HG02852 (cell line): Measurements from ENCODE around the gene RPL18A.
A peak's percentile ranks its signal among the peaks of the same experiment; 100 is the strongest.

Source experiments
- ATAC-seq: cut with Tn5 transposase; IDR thresholded peaks from one replicate; pipeline ENCODE4 v1.9.1; 2021; ENCODE audit warnings: mild to moderate bottlenecking, moderate library complexity; ENCODE audit not compliant: unreplicated experiment

RPL18A gene

DNA sequence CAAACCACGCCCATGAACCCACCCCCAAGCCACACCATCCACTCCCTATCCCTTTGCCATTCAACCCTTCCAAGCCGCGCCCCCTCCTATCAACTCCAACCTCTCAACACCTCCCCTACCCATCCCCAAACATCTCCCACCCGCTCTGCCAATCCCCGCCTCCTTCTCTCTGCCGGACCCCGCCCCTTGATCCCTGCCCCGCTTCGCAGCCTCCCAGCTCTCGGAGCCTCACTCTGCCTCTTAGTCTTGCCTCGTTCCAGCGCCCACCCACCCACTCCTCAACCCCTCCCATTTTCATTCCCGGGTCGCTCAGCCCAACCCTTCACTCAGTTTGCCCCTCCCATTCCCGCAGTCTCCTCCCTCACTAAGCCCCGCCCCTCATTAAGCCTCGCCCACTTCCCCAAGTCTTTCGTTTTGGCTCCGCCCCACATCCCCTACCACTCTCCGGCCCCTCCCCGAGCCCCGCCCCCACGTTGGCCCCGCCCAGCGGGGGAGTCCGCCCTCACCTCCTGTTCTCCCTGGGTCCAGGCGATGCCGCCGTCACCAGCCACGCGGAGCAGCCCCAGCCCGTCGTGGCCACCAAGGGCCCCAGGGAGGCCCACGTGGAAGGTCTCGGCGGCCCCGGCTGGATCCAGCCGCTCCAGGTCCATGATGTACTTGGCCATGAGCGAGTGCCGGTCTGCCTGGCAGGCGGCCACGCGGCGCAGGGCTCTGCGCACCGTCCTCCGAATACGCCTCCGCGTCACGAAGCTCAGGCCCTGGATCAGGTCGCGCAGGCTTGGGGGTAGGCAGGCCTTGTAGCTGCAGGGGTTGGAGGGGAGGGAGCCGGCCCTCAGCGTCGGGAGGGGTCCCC is 17.7 kb upstream of the RPL18A start:
- ATAC-seq = no peak

- no peak for ATAC-seq
Measured at GRCh38 chr19:17842663-17843291, 16.9 kb upstream of the RPL18A start.

- no peak for ATAC-seq
Measured at GRCh38 chr19:17843292-17843827, 16.4 kb upstream of the RPL18A start.

GRCh38 chr19:17843908-17844490 is 15.7 kb upstream of the RPL18A start:
- no peak for ATAC-seq

DNA sequence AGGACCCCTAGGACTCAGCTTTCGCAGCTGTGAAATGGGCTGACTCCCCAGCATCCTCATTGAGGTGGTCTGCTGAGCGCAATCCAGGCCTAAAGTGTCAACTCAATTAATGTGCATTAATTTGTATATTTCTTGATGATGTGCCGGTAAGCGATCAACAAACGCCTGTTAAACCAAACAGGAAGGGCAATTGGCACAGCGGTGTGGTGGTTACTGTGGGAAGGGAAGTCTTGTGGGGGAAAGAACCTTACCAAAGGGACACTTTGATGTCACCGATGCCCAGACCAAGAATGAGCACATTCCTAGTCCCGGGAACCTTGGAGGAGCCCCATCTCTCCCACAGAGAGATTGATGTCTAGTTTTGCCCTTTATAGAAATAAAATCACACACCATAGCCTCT is 13.6 kb upstream of the RPL18A start:
- ATAC-seq = no peak

DNA sequence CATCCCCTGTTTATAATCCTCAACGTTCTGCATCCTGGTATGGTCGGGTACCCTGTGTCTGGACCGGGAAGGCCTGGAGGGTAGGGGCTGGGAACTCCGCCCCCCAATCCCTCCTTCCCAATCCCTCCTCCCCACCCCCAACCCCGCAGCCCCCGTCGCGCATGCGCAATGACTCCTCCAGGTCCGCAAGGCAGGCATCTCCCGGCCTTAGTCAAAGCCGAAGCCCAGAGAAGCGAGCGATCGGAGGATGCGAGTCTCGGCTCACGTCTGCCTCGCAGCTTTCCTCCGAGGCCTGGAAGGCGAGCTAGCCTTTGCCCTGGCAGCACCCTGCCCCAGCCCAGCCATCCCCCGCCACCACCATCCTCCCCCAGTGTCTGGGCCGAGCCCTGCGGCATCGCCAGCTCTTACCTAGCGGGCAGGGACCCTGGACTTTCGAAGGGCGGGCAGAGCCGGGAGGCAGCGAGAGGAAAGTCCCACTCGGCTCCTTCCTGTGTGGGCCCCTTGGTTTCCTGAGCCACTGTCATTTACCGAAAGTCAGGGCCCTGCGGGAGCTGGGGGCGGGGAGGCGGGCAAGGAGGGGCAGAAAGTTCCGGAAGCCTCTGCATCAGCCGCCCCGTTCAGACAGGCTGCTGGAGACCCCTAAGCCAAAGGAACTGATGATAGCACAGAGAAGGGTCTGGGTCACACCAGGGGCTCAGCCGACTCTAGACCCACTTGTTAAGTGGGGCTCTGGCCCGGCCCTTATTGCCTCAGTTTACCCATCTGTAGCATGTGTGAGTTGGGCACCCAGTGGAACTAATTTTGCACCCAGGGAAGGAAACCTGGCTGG is 12.0 kb upstream of the RPL18A start, which contains the start of gene JAK3:
Gene JAK3 (minus strand): TSS at position 445 of the 829 bp plus-strand sequence. CDS start 3,565 bp downstream, outside the sequence.
- peak; percentile 64 for ATAC-seq

- ATAC-seq = no peak
Measured at GRCh38 chr19:17848595-17849292, 11.0 kb upstream of the RPL18A start.

GRCh38 chr19:17854061-17854460 is 5.6 kb upstream of the RPL18A start:
- no peak for ATAC-seq

DNA sequence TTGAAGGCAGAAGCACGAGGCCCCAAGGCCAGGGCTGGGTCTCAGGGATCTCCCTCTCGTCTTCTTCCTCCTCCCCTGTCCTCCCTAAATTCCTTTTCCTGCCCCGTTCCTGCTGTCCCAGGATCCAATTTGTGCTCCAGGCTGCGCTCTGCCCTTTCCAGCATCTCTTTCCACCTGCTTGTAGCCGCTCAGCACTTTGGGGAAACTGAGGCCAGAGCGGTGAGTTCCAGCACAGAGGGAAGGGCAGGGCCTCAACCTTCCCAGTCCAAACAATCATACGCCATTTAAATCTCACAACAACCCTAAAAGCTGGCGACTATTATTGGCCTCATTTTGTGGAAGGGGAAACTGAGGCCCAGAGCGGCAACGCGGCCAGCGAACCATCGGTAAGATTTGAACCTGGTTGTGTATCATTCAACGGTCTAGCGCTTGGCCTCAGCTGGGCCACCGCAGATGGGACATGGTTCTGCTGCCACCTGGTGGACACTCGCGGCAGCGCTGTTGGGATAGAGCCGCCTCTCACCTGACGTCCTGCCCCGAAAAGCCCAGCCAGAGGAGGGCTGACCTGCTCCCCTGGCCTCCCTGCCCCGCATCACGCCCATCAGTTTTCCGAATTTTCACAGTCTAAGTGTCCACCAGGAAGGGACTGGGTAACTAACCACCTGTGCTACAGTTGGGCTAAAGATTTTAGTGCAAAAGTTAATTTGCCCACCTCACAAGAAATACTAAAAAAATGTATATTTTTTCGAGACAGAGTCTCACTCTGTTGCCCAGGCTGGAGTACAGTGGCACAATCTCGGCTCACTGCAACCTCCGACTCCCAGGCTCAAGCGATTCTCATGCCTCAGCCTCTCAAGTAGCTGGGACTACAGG is 4.2 kb upstream of the RPL18A start:
- ATAC-seq = no peak

DNA sequence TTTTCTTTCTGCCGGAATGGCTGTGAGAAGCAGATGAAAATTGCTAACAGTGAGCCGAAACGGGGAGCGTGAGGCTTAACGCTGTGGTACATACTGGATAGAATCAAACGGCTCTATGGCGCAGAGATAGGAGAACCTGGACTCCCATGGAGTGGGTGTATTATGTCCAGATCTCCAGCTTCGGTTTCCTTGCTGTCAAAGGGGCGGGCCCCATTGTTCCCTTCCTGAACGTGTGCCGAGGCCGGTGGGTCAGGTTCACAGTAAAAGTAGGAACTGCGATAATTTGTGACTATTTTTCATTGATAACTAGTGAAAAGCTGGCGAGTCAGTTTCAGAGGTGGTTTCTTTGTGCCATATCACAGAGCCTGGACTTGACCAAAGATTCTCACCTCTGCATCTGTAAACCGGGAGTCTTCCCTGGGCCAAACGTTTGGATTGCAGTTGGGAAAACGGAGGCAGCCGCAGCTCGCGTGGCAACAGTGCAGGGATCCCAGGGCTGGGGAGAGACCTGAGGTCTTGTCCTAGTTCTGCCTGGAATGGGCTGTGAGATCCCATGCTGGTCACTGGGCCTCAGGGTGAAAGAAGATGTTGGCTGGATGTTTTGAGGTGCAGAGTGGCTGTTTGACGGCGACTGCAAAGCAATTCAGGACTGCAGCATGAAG is 752 bp downstream of the RPL18A start:
- no peak for ATAC-seq

GRCh38 chr19:17860993-17861360 is 1.3 kb downstream of the RPL18A start:
- ATAC-seq = no peak

GRCh38 chr19:17861542-17862402 is 2.1 kb downstream of the RPL18A start:
- ATAC-seq = no peak

GRCh38 chr19:17862711-17863519 is 3.2 kb downstream of the RPL18A start:
- ATAC-seq = no peak

DNA sequence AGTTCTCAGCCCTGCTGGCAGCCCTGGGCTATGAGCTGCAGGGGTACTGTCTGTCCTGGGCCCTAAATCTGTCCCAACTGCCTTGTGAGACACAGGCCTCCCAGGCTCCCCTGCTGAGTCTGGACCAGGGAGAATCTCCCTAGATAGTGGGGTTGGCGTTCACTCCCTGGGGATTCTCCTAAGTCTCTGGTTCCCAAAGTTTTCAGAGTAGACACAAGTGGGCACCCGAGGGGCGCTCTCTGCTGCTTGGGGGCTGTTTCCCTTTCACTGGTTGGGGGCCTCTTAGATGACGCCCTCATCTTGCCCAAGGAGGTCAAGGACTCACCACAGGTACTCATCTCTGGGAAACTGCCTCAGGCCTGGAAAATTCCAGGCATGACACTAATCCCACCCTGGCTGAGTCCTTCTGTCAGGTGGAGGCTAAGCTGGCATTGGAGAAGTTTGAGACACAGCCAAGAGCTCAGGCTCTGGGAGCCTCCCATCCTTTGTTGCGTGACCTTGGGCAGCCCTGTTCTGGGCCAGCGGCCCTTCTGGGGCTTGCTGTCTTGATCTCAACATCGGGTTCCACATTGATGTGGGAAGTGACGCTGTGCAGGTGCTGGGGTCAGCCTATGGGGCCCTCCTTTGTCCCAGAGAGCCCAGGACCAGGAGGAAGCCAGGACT is 3.9 kb downstream of the RPL18A start:
- no peak for ATAC-seq

- no peak for ATAC-seq
Measured at GRCh38 chr19:17865364-17866311, 5.9 kb downstream of the RPL18A start.
